ENCODE measurements around the gene BTBD16.

- TF ChIP-seq CTCF (IDR thresholded peaks at IDR 0.05; ENCODE audit: low read depth, low read length), result no peak
- no peak for TF ChIP-seq EZH2phosphoT487 (IDR thresholded peaks at IDR 0.05; ENCODE audit: low read depth)
Observed at GRCh38 chr10:122239578-122240257, 31.4 kb upstream of the BTBD16 start.

Measured in OCI-LY3 (cell line).